Neuronal stem cell (in vitro differentiated cells): ENCODE measurements around the gene NIPAL4.
A peak's percentile ranks its signal among the peaks of the same experiment; 100 is the strongest.

Source experiments
- DNase-seq: peaks from one replicate; pipeline ENCODE4 v3.0.0-alpha.2; 2013; ENCODE audit warnings: low spot score
- H2AFZ ChIP-seq: one replicate; pipeline ENCODE4 v1.6.1; 2013; ENCODE audit warnings: mild to moderate bottlenecking, low read length, inconsistent platforms
- H2AK5ac ChIP-seq: 2 replicates; pipeline ENCODE4 v1.6.1; 2013; ENCODE audit warnings: low read depth, mild to moderate bottlenecking, inconsistent platforms, low read length, moderate library complexity, mixed read lengths
- H2BK120ac ChIP-seq: 2 replicates; pipeline ENCODE4 v1.6.1; 2013; ENCODE audit warnings: low read depth, mild to moderate bottlenecking, inconsistent platforms, low read length, moderate library complexity, mixed read lengths
- H2BK12ac ChIP-seq: one replicate; pipeline ENCODE4 v1.6.1; 2013; ENCODE audit warnings: low read length, inconsistent platforms
- H2BK15ac ChIP-seq: 2 replicates; pipeline ENCODE4 v1.6.1; 2013; ENCODE audit warnings: mild to moderate bottlenecking, low read length, inconsistent platforms, mixed read lengths
- H2BK5ac ChIP-seq: one replicate; pipeline ENCODE4 v1.6.1; 2013; ENCODE audit warnings: inconsistent platforms, mild to moderate bottlenecking, low read length, moderate library complexity
- H3K14ac ChIP-seq: one replicate; pipeline ENCODE4 v1.6.1; 2013; ENCODE audit warnings: low read length, inconsistent platforms
- H3K18ac ChIP-seq: 2 replicates; pipeline ENCODE4 v1.6.1; 2013; ENCODE audit warnings: low read length, inconsistent platforms
- H3K23ac ChIP-seq: 2 replicates; pipeline ENCODE4 v1.6.1; 2013; ENCODE audit warnings: low read depth, mild to moderate bottlenecking, mixed read lengths, low read length, inconsistent platforms; ENCODE audit not compliant: poor library complexity
- H3K27ac ChIP-seq: replicated peaks from 3 replicates; pipeline ENCODE4 v1.5.1; 2013; ENCODE audit warnings: low read length, inconsistent platforms
- H3K27me3 ChIP-seq, 3 experiments: 2 replicates each; pipeline ENCODE4 v1.6.1; 2013; ENCODE audit warnings: low read length in 3 of 3, mild to moderate bottlenecking in 2 of 3, inconsistent platforms in 1 of 3, low read depth in 1 of 3, mixed read lengths in 1 of 3, moderate library complexity in 1 of 3; ENCODE audit not compliant: control insufficient read depth in 3 of 3, insufficient read depth in 3 of 3
- H3K36me3 ChIP-seq, 2 donors: replicated peaks in 1 of 2; 2 replicates each; pipeline ENCODE4 v1.6.1; 2013; ENCODE audit warnings: low read length in 2 of 2; ENCODE audit not compliant: control insufficient read depth in 2 of 2, insufficient read depth in 2 of 2
- H3K4ac ChIP-seq: 2 replicates; pipeline ENCODE4 v1.6.1; 2013; ENCODE audit warnings: inconsistent platforms, mild to moderate bottlenecking, low read length, moderate library complexity
- H3K4me1 ChIP-seq, 2 donors: 1 replicate in 1 of 2; 2 replicates in 1 of 2; pipeline ENCODE4 v1.6.1; 2013; ENCODE audit warnings: low read length in 2 of 2, low read depth in 1 of 2; ENCODE audit not compliant: control insufficient read depth in 2 of 2, insufficient read depth in 1 of 2
- H3K4me2 ChIP-seq: one replicate; pipeline ENCODE4 v1.6.1; 2013; ENCODE audit warnings: mild to moderate bottlenecking, low read length, inconsistent platforms; ENCODE audit not compliant: insufficient read depth, poor library complexity, severe bottlenecking
- H3K4me3 ChIP-seq, 2 donors: 2 replicates each; pipeline ENCODE4 v1.5.1; 2013; ENCODE audit warnings: low read length in 2 of 2, mild to moderate bottlenecking in 2 of 2, inconsistent platforms in 1 of 2, moderate library complexity in 1 of 2
- H3K79me1 ChIP-seq: one replicate; pipeline ENCODE4 v1.6.1; 2013; ENCODE audit warnings: low read depth, mild to moderate bottlenecking, inconsistent platforms, low read length, moderate library complexity
- H3K9ac ChIP-seq: one replicate; pipeline ENCODE4 v1.6.1; 2013; ENCODE audit warnings: mild to moderate bottlenecking, low read depth, low read length, inconsistent platforms; ENCODE audit not compliant: poor library complexity
- H3K9me3 ChIP-seq, 2 donors: replicated peaks in 1 of 2; 2 replicates each; pipeline versions ENCODE3 to v1.6.1; 2013; ENCODE audit warnings: low read length in 2 of 2, mild to moderate bottlenecking in 2 of 2, inconsistent platforms in 1 of 2, low read depth in 1 of 2, mixed read lengths in 1 of 2, moderate library complexity in 1 of 2; ENCODE audit not compliant: control insufficient read depth in 2 of 2, insufficient read depth in 1 of 2
- H4K8ac ChIP-seq: one replicate; pipeline ENCODE4 v1.6.1; 2013; ENCODE audit warnings: low read depth, mild to moderate bottlenecking, inconsistent platforms, low read length, moderate library complexity
- H4K91ac ChIP-seq: one replicate; pipeline ENCODE4 v1.6.1; 2013; ENCODE audit warnings: low read length, low read depth, mild to moderate bottlenecking, inconsistent platforms; ENCODE audit not compliant: poor library complexity
- WGBS, 2 donors: extraction: QIAGEN DNeasy Blood & Tissue Kit; methylation state at CpG; one replicate each; pipeline ENCODE4 v1.1.7; 2013; ENCODE audit warnings: missing lambda C conversion rate in 2 of 2, mixed read lengths in 1 of 2; ENCODE audit not compliant: insufficient read length in 2 of 2, insufficient replicate concordance in 1 of 2; ENCODE audit errors: extremely low coverage in 2 of 2; 5-methylcytosine and 5-hydroxymethylcytosine counted together

NIPAL4 gene

DNA sequence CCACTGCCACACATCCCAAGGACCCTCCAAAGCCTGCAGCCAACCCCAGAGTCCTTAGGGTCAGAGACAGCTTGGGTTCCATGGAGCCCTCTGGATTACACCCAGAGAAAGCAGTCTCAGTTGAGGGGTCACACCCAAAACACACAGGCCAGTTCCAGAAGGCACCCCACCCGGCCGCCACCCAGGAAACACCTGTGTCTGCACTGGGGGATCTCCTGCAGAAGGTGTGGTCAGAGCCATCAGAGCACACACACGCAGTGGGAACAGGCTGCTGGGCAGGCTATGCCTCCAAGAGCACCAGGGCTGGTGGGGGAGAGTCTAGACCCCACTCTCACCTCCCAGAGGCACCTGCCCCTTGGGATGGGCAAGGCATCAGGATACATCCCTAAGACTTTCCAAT lies 27.3 kb downstream of the NIPAL4 start:
- Histone ChIP-seq H3K36me3 (peaks cover 0 to 19% of the 10 kb centered on the region in 2 donors), H3K4me2 (no peak overlapping the region), H3K4me3 (no peak overlapping the region), H2BK120ac (no peak overlapping the region), H3K9me3 (no peaks in the 10 kb centered on the region), H3K79me1 (no peaks in the 10 kb centered on the region), H3K14ac (no peak overlapping the region), H2BK5ac (no peak overlapping the region), H2BK12ac (no peak overlapping the region), H3K9ac (no peak overlapping the region), H3K4me1 (no peaks in the 10 kb centered on the region), H3K27ac (no peak overlapping the region), H3K27me3 (no peaks in the 10 kb centered on the region), H4K8ac (no peak overlapping the region), H2BK15ac (no peak overlapping the region), H3K23ac (no peak overlapping the region), H3K18ac (no peak overlapping the region), H3K4ac (no peak overlapping the region), H2AFZ (no peak overlapping the region), H4K91ac (no peak overlapping the region), H2AK5ac (no peak overlapping the region)
- no CpG with 5 or more reads among the region's 3 CpGs for WGBS, 2 donors
- DNase-seq: no peak

- Histone ChIP-seq H4K8ac (peak overlapping the region; percentile 4), H3K27me3 (no peaks in the 10 kb centered on the region), H3K4me1 (no peaks in the 10 kb centered on the region), H2AFZ (no peak overlapping the region), H3K14ac (no peak overlapping the region), H3K18ac (peak overlapping the region; percentile 49), H3K27ac (no peak overlapping the region), H2BK15ac (no peak overlapping the region), H2AK5ac (no peak overlapping the region), H3K9ac (no peak overlapping the region), H3K23ac (peak overlapping the region; percentile 74), H3K4ac (no peak overlapping the region), H4K91ac (no peak overlapping the region), H2BK5ac (no peak overlapping the region), H3K9me3 (no peaks in the 10 kb centered on the region), H3K4me3 (no peak overlapping the region), H2BK12ac (no peak overlapping the region), H3K79me1 (no peaks in the 10 kb centered on the region), H3K36me3 (peaks cover 0 to 20% of the 10 kb centered on the region in 2 donors), H2BK120ac (no peak overlapping the region), H3K4me2 (no peak overlapping the region)
- no peak for DNase-seq
- WGBS, 2 donors: no CpG with 5 or more reads among the region's 11 CpGs
Observed at GRCh38 chr5:157491471-157491995, 31.5 kb downstream of the NIPAL4 start.

DNA sequence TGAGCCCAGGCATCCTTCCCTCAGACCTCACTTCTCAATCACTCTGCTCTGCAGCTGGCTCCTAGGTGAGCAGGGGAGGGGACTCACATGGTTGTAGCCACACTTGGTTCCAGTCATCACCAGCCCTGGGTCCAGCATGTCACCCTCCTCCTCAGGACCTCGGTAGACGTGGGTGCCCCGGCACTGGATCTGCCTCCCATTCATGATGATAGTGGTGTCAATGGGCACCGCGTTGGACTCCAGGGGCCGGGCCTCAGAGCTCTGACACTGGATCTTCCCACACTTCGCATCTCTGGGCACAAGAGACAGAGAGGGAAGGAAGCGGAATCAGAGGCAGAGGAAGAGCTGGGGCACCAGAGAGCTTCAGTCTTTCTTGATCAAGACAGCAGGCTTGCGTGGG lies 32.9 kb downstream of the NIPAL4 start:
- Histone ChIP-seq H2BK12ac (no peak overlapping the region), H3K4me1 (peaks cover 0 to under 1% of the 10 kb centered on the region in 2 donors), H3K27me3 (no peaks in the 10 kb centered on the region), H4K8ac (no peak overlapping the region), H3K79me1 (no peaks in the 10 kb centered on the region), H2BK120ac (no peak overlapping the region), H3K23ac (no peak overlapping the region), H2BK5ac (no peak overlapping the region), H3K4me2 (no peak overlapping the region), H3K27ac (no peak overlapping the region), H3K4me3 (peak overlapping the region in 1 of 2 donors; percentile 53), H4K91ac (no peak overlapping the region), H3K18ac (no peak overlapping the region), H3K9me3 (no peaks in the 10 kb centered on the region), H2AK5ac (no peak overlapping the region), H3K14ac (no peak overlapping the region), H3K9ac (no peak overlapping the region), H2BK15ac (no peak overlapping the region), H2AFZ (no peak overlapping the region), H3K36me3 (peaks cover 0 to 16% of the 10 kb centered on the region in 2 donors), H3K4ac (no peak overlapping the region)
- no peak for DNase-seq
- WGBS, 2 donors: no CpG with 5 or more reads among the region's 9 CpGs

- H4K91ac ChIP-seq: no peak overlapping the region
- no peaks in the 10 kb centered on the region for H3K9me3 ChIP-seq
- H4K8ac ChIP-seq: no peak overlapping the region
- H2BK12ac ChIP-seq: no peak overlapping the region
- no peak overlapping the region for H2AK5ac ChIP-seq
- H3K4me3 ChIP-seq: no peak overlapping the region
- no peak overlapping the region for H3K9ac ChIP-seq
- no peaks in the 10 kb centered on the region for H3K27me3 ChIP-seq
- no peak for DNase-seq
- no peak overlapping the region for H2BK120ac ChIP-seq
- no peak overlapping the region for H3K4me2 ChIP-seq
- H3K23ac ChIP-seq: no peak overlapping the region
- WGBS, 2 donors: no CpG with 5 or more reads among the region's 5 CpGs
- H2AFZ ChIP-seq: no peak overlapping the region
- no peak overlapping the region for H2BK5ac ChIP-seq
- H3K4me1 ChIP-seq: peaks cover 0 to 6% of the 10 kb centered on the region in 2 donors
- no peaks in the 10 kb centered on the region for H3K79me1 ChIP-seq
- no peak overlapping the region for H2BK15ac ChIP-seq
- no peak overlapping the region for H3K4ac ChIP-seq
- H3K14ac ChIP-seq: no peak overlapping the region
- no peak overlapping the region for H3K27ac ChIP-seq
- H3K18ac ChIP-seq: no peak overlapping the region
- peaks cover 0 to 11% of the 10 kb centered on the region in 2 donors for H3K36me3 ChIP-seq
Observed at GRCh38 chr5:157494178-157494832, 34.3 kb downstream of the NIPAL4 start.
